ENCODE data around the gene APOBR. TPM values are rescaled to one million over a fixed set of nuclear protein-coding genes. Genes with fewer than 3 reads are reported as not detected.
"Not testable (repeated sequence)": the region's sequence is repeated elsewhere in the genome, so short reads cannot be mapped to it uniquely, and the experiment has no call there.

Gene APOBR, protein sequence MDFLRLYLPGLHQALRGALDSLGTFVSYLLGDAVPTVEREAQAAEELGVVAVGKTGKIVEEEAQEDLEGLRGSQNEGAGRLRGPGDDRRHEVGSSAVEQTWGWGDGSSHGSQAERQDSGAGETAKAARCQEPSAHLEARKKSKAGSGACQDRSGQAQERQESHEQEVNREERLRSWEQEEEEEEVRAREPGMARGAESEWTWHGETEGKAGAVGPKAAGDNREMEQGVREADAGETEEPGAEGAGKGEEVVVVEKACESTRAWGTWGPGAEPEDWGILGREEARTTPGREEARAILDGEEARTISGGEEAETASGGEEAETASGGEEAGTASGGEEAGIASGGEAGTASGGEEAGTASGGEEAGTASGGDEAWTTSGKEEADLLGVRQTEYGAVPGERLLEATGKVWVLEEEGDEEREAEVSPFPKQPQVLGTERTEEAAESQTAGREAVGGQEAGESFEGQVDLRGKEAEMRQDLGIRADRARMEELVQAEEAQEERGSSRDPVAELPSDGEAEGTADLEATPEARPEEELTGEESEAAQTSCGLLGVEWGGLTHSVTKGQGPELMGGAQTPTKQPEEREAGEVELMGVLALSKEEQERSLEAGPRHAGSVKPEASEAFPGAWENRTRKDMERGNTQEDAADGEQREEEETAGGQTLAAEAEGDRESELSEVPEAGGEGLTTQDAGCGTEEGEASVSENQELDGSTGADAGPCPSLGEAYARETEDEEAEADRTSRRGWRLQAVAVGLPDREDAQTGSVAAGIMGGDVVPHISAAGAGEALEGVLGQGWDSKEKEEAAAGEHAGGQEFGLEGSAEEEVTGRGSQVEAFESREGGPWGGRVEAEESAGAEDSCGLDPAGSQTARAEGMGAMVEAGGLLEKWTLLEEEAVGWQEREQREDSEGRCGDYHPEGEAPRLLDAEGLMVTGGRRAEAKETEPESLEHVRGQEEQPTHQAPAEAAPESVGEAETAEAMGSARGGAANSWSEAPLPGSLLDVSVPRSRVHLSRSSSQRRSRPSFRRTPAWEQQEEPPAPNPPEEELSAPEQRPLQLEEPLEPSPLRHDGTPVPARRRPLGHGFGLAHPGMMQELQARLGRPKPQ
- total RNA-seq = 1 to 10 TPM; 2.3 to 3.0 (median 2.7) TPM

DNA sequence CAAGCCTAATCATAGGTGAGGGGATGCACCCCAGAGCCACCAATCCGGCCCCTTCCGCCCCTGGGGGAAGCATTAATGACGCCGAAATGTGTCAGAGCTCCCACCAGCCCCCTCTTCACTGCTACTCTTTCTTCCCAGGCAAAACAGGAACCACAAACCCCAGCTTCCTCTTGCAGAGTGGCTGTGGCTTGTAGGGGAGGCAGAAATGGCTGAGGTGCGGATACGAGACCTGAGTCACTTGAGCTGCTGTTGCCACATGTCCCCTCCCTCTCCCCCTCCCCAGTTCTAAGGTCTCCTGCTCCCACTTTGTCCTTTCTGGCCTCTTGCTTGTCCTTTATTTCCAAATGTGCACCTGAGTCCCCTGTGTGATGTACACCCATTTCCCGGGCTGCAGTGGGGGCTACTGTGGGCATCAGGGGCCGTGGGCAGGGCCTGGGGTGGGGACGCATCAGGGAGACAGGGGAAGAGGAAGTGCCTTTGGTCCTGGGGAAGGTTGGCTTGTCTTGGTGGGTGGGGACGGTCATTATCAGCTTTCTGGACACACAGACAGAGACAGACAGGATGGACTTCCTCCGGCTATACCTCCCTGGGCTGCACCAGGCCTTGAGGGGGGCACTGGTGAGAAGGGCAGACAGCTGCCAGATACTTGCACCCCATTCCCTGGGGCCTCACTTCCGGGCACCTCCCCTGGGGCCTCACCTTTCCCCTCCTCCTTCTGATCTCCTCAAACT lies at the start of gene APOBR:
TSS of gene APOBR (plus strand) at position 523 of the 731 bp plus-strand sequence. CDS start at position 562, 39 bp downstream.
- peak within 1 kb of the TSS; percentile 76 for H3K4me3 Mint-ChIP-seq
- no peaks in the 10 kb centered on the region for H3K27me3 Mint-ChIP-seq (ENCODE audit: low read depth)
- peak; percentile 78 for DNase-seq
- H3K9me3 Mint-ChIP-seq = no peaks in the 10 kb centered on the region
- ATAC-seq = peak; percentile 87 to 90
- H3K36me3 Mint-ChIP-seq (ENCODE audit: insufficient read depth) = no peaks in the 10 kb centered on the region
- peaks cover 58% of the 10 kb centered on the region for H3K4me1 Mint-ChIP-seq (ENCODE audit: low read depth)

DNA sequence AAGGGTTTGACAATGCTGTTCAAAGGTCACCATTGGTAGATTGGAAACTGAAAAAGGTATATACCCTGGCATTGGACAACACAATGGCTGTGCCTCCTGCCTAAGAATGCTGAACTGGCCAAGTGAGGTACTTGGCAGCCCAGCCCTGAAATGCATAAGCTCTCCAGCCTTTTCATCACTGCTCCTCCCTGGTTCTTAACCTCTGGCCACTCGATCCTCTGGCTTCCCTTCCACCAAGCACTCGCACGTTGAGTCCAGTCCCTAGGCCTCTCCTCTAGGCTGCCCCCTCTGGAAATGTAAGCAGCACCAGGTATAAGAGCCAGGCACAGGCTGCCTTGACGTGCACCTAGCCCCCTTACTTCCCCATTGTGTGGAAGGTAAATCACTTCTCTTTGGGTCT lies 48.1 kb upstream of the APOBR start:
- ATAC-seq = not testable (repeated sequence)

GRCh38 chr16:28447081-28447480 lies 47.4 kb upstream of the APOBR start:
- ATAC-seq = not testable (repeated sequence)

More for the DNA sequence above, 48.1 kb upstream of the APOBR start:
- H3K9me3 Mint-ChIP-seq; DNase-seq; H3K36me3 Mint-ChIP-seq (ENCODE audit: insufficient read depth); H3K4me3 Mint-ChIP-seq; H3K4me1 Mint-ChIP-seq (ENCODE audit: low read depth); H3K27me3 Mint-ChIP-seq (ENCODE audit: low read depth): not testable (repeated sequence)

GRCh38 chr16:28473714-28474265 lies 20.7 kb upstream of the APOBR start:
- ATAC-seq = peak; percentile 62
- no peak for DNase-seq

More at GRCh38 chr16:28447081-28447480, 47.4 kb upstream of the APOBR start:
- not testable (repeated sequence) for H3K4me3 Mint-ChIP-seq; H3K4me1 Mint-ChIP-seq (ENCODE audit: low read depth); DNase-seq; H3K9me3 Mint-ChIP-seq; H3K36me3 Mint-ChIP-seq (ENCODE audit: insufficient read depth); H3K27me3 Mint-ChIP-seq (ENCODE audit: low read depth)

DNA sequence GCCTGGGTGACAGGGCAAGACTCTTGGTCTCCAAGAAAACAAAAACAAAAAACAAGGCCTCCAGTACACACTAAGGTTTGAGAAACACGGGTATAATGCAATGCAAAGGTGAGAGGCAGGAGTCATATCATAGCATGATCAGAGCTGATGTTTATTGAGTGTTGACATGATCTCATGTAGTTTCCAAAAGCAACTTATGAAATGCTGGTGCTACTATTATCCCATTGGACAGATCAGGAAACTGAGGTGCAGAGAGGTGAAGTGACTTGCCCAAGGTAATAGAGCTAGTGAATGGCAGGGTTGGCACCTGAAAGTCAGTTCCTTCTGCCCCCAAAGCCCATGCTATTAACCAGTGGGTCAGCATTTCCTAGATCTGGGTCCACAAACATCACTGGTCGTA lies 19.2 kb upstream of the APOBR start:
- no peak for ATAC-seq
- H3K27me3 Mint-ChIP-seq (ENCODE audit: low read depth) = no peaks in the 10 kb centered on the region
- H3K9me3 Mint-ChIP-seq = no peaks in the 10 kb centered on the region
- H3K4me1 Mint-ChIP-seq (ENCODE audit: low read depth) = peaks cover 6% of the 10 kb centered on the region
- H3K36me3 Mint-ChIP-seq (ENCODE audit: insufficient read depth) = peaks cover 16% of the 10 kb centered on the region
- no peak for DNase-seq
- H3K4me3 Mint-ChIP-seq = no peak overlapping the region

More at GRCh38 chr16:28473714-28474265, 20.7 kb upstream of the APOBR start:
- no peaks in the 10 kb centered on the region for H3K9me3 Mint-ChIP-seq
- H3K27me3 Mint-ChIP-seq (ENCODE audit: low read depth) = no peaks in the 10 kb centered on the region
- H3K4me3 Mint-ChIP-seq = no peak overlapping the region
- peaks cover 6% of the 10 kb centered on the region for H3K4me1 Mint-ChIP-seq (ENCODE audit: low read depth)
- H3K36me3 Mint-ChIP-seq (ENCODE audit: insufficient read depth) = peaks cover 16% of the 10 kb centered on the region

DNA sequence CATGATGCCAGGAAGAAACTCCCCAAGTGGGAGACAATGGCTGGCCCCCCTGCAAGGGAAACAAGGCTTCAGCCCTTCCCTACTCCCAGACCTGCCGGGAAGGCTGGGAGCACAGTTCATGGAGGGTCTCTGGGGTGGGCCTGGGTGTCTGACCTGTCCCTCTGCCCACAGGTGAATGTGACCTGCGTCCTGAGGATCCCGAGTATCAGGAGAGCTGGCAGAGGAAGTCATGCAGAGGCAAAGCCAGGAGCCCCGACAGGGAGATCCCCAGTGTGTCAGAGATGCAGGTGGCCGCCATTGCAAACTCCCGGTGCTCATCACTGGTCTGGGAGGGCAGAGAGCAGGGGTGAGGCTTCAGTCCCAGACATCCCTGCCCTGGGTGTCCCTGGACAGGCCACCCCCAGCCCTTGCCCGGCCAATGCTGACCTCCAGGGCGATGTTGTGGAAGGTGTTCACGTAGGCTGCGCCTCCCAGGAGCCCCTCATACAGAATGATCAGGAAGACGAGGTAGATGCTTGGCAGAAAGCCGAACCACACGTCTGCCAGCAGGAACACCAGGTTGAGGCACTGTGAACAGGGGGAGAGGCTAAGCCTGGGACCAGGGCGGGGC lies 17.0 kb upstream of the APOBR start:
- ATAC-seq (no peak), DNase-seq (no peak)
- no peak overlapping the region for H3K4me3 Mint-ChIP-seq
- peaks cover 6% of the 10 kb centered on the region for H3K4me1 Mint-ChIP-seq (ENCODE audit: low read depth)
- peaks cover 18% of the 10 kb centered on the region for H3K36me3 Mint-ChIP-seq (ENCODE audit: insufficient read depth)
- H3K9me3 Mint-ChIP-seq = no peaks in the 10 kb centered on the region
- no peaks in the 10 kb centered on the region for H3K27me3 Mint-ChIP-seq (ENCODE audit: low read depth)

GRCh38 chr16:28478506-28479180 lies 15.8 kb upstream of the APOBR start:
- no peaks in the 10 kb centered on the region for H3K9me3 Mint-ChIP-seq
- peaks cover 20% of the 10 kb centered on the region for H3K36me3 Mint-ChIP-seq (ENCODE audit: insufficient read depth)
- peaks cover 2% of the 10 kb centered on the region for H3K4me1 Mint-ChIP-seq (ENCODE audit: low read depth)
- ATAC-seq (no peak), DNase-seq (no peak)
- H3K27me3 Mint-ChIP-seq (ENCODE audit: low read depth) = no peaks in the 10 kb centered on the region
- no peak overlapping the region for H3K4me3 Mint-ChIP-seq

DNA sequence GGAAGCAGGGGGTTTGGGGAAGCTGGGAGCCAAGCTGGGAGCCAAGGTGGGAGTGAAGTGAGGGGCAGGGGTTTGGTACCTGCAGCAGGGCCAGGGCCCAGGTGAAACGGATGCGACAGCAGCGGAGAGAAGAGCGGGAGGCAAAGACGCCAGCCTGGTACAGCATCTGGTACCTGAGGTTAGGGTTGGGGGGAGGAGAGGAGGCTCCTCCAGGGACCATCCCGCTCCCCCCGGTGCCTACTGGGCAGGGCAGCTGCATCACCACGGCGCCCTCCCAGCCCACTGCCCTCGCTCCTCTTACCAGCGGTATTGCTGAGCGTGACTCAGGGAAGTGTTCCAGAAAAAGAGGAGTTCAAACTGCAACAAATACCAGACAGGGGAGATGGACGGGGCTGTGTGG lies 12.4 kb upstream of the APOBR start:
- ATAC-seq (no peak), DNase-seq (no peak)
- peaks cover under 1% of the 10 kb centered on the region for H3K4me1 Mint-ChIP-seq (ENCODE audit: low read depth)
- no peak overlapping the region for H3K4me3 Mint-ChIP-seq
- no peaks in the 10 kb centered on the region for H3K9me3 Mint-ChIP-seq
- peaks cover 10% of the 10 kb centered on the region for H3K36me3 Mint-ChIP-seq (ENCODE audit: insufficient read depth)
- no peaks in the 10 kb centered on the region for H3K27me3 Mint-ChIP-seq (ENCODE audit: low read depth)

DNA sequence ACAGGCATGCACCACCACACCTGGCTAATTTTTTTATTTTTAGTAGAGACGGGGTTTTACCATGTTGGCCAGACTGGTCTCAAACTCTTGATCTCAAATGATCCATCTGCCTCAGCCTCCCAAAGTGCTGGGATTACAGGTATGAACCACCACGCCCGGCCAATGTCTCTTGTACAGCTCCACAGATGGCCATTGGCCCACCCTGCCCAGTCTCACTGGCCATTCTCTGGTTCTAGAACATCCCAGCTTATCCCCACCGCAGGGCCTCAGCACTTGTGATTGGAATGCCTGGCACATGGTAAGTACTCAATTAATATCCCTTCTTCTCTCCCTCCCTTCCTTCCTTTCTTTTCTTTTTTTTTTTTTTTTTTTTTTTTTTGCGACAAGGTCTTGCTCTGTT lies 11.1 kb upstream of the APOBR start:
- H3K36me3 Mint-ChIP-seq (ENCODE audit: insufficient read depth) = peaks cover 11% of the 10 kb centered on the region
- H3K4me1 Mint-ChIP-seq (ENCODE audit: low read depth); H3K4me3 Mint-ChIP-seq; DNase-seq; ATAC-seq; H3K27me3 Mint-ChIP-seq (ENCODE audit: low read depth); H3K9me3 Mint-ChIP-seq: not testable (repeated sequence)

DNA sequence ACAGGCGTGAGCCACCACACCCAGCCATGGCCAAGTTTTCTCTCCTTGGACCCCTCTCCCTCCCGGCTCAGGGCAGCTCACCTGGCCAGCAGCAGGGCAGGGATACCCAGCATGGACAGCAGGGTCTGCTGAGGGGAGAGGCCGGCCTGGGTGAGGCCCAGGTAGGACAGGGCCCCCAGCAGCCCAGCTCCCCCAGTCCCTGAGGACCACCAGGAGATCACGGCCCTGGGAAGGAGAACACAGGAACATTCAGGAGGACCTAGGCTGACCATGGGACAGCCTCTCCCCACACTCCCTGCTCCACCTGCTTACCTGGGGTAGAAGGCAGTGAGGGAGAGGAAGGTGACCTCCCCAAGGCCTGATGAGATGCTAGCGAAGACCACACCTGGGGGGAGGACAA lies 8.2 kb upstream of the APOBR start:
- no peak overlapping the region for H3K4me3 Mint-ChIP-seq
- no peaks in the 10 kb centered on the region for H3K9me3 Mint-ChIP-seq
- peaks cover 16% of the 10 kb centered on the region for H3K4me1 Mint-ChIP-seq (ENCODE audit: low read depth)
- H3K27me3 Mint-ChIP-seq (ENCODE audit: low read depth) = no peaks in the 10 kb centered on the region
- no peak for DNase-seq
- no peak for ATAC-seq
- H3K36me3 Mint-ChIP-seq (ENCODE audit: insufficient read depth) = peaks cover 12% of the 10 kb centered on the region

DNA sequence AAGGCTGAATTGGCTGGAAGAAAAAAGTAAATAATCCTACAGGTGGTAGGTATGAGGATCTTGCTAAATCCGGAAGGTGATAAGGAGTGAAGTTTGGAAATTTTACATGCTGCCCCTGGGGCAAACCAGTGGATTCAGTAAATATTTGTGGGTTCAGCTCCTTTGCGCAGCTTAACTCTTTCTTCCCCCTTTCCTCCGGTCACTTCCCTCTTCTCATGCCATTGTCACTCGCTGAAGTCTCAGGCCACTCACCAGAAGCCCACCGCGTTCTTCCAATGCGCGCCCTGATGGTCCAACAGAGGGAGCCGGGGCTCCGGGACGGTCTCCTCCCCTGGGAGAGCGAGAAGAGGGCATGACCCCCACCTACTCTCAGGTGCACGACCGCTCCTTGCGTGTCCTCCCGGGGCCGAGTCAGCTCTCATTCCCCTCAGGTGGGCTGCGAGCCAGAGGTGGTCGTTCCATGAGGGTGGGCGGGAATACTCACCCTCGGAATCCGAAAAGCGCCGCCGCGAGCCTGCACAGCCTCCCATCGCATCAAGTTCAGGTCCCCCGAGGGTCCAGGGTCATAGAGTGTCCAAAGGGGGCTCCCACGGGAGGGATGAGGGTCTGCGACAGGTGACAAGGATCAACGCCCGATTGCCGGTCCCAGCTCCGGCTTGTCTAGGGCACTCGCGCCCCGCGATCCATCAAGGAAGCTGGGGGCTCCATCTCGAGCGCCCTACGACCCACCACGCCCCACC lies 3.0 kb upstream of the APOBR start:
- ATAC-seq (no peak), DNase-seq (no peak)
- H3K27me3 Mint-ChIP-seq (ENCODE audit: low read depth) = no peaks in the 10 kb centered on the region
- peak overlapping the region; percentile 93 for H3K4me3 Mint-ChIP-seq
- H3K4me1 Mint-ChIP-seq (ENCODE audit: low read depth) = peaks cover 57% of the 10 kb centered on the region
- no peaks in the 10 kb centered on the region for H3K9me3 Mint-ChIP-seq
- peaks cover 5% of the 10 kb centered on the region for H3K36me3 Mint-ChIP-seq (ENCODE audit: insufficient read depth)

DNA sequence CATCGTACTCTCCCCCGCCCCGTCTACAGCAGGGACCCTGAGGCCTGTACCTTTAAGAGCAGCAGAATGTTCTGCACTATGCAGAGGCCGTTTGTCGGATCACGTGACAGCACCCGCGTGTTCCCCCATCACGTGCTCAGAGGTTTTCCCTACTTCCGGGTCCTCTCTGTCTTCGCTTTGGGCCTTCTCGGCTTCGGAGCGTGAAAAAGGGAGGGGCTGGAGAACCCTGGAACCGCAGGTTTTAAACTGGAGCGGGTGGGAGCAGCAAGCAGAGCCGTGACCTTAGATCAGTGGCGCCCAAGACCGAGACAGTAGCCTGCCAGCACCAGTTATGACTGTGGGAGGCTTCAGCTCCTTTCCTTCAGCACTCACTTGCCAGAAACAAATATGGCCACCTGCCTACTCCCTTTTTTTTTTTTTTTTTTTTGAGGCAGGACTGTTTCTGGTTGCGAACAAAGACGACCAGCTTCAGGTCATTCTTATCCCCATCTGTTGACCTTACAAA lies 2.4 kb upstream of the APOBR start, which contains the start of gene CLN3:
TSS of gene CLN3 (minus strand) at position 105 of the 505 bp plus-strand sequence. CDS start 315 bp downstream, outside the sequence.
- Mint-ChIP-seq H3K4me3 (peak within 1 kb of the TSS; percentile 93), H3K9me3 (no peaks in the 10 kb centered on the region), H3K27me3 (ENCODE audit: low read depth) (no peaks in the 10 kb centered on the region), H3K4me1 (ENCODE audit: low read depth) (peaks cover 63% of the 10 kb centered on the region), H3K36me3 (ENCODE audit: insufficient read depth) (peaks cover 5% of the 10 kb centered on the region)
- peak; percentile 81 for ATAC-seq
- peak; percentile 80 for DNase-seq

Data from activated T-cell treated with anti-CD3 and anti-CD28 coated beads, Interleukin-2, amount 50 U/mL, for 4 hours (primary cell).